ENCODE measurements around the gene DRC1.

Gene DRC1

GRCh38 chr2:26400723-26401122 lies 997 bp upstream of the DRC1 start:
- DNase-seq, result no peak

DNA sequence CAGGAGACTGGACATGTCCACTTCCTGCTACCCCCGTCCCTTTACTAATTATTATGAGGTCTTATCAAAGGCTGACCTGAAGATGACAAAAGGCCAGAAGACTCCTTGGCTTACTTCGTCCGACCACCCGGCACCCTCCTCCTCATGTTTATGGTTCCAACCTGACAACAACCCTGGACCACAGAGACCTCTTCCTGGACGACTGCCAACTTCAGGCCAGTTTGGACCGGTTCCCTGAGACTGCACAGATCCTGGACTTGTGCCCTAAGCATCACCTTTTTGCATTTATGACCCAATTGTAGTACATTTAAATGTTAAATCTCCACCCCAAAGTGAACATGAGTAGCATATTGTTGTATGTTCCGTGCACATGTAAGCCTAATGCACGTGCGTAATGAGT lies 5.8 kb downstream of the DRC1 start:
- DNase-seq, result no peak

DNA sequence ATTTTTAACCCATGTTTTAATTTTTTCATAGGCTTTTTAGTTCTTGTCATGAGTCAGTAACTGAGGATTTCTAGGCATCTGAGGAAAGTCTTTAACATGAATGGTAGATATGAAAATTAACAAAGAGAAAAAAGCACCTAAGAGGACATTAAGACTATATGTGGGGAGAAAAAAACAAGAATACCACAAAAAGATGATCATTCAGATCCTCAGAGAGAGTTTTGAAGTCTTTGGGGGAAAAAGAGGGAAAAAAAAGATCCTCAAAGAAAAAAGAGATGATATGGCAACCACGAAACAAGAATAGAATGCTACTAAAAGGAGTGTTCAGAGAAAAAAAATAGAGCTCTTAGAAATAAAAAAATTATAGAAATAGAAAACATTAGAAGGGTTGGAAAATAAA lies 8.1 kb downstream of the DRC1 start:
- no peak for DNase-seq

- DNase-seq, result no peak
These were observed 9.1 kb downstream of the DRC1 start for GRCh38 chr2:26410764-26411243.

DNA sequence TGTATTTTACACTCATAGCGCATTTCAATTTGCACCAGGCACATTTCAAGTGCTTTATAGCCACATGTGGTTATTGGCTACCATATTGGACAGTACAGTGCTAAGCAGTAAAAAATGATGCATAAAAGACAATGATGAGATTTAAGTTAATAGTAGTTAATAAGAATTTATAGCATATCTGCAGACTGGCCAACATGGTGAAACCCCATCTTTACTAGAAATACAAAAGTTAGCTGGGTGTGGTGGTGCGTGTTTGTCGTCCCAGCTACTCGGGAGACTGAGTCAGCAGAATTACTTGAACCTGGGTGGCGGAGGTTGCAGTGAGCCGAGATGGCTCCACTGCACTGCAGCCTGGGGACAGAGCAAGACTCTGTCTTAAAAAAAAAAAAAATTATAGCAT lies 9.7 kb downstream of the DRC1 start:
- DNase-seq, result no peak

DNA sequence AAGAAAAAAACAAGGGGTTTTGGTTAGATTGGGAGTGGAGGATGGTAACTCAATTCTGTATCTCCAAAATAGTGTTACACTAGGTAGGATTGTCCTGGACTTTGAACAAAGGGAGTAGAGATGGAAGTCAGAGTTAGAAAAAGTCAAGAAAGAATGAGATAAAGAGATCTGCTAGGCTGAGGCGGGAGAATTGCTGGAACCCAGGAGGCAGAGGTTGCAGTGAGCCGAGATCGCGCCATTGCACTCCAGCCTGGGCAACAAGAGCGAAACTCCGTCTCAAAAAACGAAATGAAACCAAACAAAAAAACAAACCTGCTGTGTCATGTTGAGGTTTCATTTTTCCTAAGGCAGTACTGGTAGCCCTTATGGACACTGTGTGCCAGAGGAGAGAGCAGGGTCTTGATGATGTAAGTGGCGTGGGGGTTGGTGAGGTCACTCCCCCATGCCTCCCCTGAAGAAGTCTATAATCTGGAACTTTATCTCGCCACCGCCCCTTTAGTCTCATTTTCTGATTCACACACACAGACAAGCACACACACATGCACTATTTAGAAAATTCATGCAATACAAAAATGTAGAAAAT lies 10.5 kb downstream of the DRC1 start:
- no peak for DNase-seq

DNA sequence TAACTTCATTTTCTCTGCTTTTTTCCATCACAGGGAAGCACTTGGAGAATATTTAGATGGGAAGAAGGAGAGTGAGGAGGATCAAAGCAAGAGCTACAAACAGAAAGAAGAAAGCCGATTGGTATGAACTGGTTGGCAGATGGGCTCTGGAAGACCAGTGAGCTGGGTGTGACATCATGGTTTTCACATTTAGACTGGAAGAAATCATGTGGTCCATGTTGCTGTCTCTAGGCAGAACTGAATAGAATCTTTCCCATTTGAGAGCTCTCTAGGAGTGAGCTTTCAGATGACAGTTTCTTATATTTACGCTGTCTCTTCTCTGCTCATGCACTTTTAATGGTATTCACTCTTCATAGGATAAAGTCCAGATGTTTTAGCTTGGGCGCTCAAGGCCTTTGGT lies 12.6 kb downstream of the DRC1 start:
- no peak for DNase-seq

- DNase-seq, result no peak
These were observed 20.2 kb downstream of the DRC1 start for GRCh38 chr2:26421961-26422360.

- DNase-seq, result no peak
These were observed 21.4 kb downstream of the DRC1 start for GRCh38 chr2:26422947-26423629.

DNA sequence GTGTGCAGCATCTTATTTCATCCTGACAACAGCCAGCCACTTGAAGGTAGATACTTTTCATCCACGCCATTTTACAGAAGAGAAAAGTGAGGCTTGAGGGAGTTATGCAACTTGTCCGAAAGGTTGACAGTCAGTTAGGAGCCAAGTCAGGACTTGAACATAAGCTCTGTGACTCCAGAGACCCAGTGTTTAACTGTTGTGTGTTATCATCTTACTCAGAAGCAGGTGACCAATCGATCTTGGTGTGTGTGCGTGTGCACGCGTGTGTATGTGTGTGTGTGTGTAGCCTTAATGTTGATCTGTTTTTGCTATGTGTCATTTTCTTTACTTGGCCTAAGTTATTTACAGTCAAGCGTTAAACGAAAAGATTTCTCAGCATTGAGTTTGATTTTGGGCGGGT lies 22.0 kb downstream of the DRC1 start:
- DNase-seq, result no peak

DNA sequence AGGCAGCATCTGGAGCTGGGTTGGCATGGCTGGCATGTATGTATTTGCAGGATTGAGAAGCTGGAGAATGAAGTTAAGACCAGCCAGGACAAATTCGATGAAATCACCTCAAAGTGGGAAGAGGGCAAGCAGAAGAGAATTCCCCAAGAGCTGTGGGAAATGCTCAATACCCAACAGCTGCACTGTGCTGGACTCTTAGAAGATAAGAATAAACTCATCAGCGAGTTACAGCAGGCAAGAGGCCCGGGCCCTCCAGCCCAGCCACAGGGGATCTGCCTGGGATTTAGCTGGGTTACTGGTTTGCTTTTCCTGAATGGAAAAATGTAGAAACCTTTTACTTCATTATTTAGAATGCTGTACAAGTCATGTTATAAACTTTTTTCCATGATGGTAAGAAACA lies 22.5 kb downstream of the DRC1 start:
- no peak for DNase-seq

GRCh38 chr2:26428846-26429245 lies 27.1 kb downstream of the DRC1 start:
- no peak for DNase-seq

DNA sequence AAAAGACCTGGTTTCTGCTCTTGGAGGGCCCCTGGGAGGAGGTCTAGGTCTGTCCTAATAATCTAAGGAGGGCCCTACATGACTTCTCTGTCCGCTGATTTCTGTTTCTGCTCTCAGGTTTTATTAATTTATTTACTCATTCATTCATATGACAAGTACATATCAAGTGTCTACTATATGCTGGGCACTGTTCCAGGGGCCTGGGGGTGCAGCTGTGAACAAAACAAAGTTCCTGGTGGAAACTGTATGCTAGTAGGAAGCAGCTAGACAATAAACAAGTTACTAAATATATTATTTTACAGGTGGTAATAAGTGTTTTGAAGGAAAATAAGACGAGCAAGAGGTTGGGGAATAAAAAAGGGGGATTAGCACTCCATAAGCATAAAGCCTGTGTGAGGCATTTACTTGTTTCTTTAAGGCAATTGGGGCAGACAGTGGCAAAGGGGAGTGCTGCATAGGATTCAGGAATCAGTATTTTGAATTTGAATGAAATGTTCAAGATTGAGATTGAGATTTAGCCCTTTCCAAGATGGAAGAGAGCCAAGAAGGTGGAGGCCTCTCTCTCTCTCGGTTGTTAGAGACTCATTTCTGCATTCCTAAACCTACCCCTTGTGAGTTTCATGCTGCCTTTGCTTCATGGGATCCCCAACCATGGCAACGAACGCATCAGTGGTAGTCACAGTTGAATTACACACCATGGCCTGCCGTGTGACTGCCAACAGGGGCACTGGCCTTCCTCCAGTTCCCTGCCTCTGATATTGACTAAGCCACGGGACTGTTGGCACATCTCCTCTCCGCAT lies 28.3 kb downstream of the DRC1 start:
- no peak for DNase-seq

GRCh38 chr2:26430826-26431225 lies 29.1 kb downstream of the DRC1 start:
- no peak for DNase-seq

DNA sequence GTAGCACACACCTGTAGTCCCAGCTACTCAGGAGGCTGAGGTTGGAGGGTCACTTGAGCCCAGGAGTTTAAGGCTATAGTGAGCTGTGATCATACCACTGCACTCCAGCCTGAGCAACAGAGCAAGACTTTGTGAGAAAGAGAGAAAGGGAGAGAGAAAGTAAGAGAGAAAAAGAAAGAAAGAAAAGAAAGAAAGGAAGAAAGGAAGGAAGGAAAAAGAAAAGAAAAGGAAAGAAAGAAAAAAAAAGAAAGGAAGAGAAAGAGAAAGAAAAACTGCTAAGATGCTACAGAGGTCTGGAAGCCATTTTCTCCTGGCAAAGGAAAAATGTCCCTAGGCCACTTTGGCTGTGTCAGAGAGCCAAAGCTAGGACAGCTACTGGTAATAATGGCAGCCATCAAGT lies 30.6 kb downstream of the DRC1 start:
- DNase-seq, result no peak

GRCh38 chr2:26432859-26433258 lies 31.1 kb downstream of the DRC1 start:
- DNase-seq, result no peak

DNA sequence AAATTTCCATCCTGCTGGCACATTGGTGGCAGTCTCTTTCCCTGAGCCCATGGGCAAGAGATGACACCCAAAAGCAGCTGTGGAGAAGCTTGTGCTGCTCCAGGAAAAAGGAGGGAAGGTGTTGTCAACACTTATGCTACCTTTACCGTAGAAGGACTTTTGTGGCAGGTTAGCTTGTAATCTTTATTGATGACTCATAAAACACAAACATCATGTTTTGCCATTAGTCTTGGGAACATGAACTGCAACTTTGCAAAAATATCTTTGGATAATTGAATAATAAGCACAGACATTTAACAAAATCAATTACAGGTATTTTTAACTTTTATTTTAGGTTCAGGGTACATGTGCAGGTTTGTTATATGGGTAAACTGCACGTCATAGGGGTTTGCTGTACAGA lies 33.4 kb downstream of the DRC1 start:
- DNase-seq, result no peak

DNA sequence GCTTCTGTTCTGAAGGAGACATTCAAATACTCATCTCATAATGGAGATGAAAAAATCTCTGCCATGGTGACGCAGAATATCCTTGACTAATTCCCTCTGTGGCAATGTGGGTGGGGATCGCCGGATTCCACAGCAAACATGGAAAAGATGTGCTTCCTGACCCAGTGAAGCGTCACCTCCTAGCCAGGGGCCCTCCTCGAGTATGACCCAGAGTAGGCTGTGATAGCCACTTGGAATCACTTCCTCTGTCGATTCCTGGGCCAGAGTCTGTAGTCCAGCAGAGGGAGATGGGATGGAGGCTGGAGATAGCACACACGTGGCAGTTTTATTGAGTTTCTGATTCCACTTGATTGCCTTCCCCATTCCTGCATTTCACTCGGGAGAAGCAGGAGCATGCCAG lies 36.8 kb downstream of the DRC1 start:
- DNase-seq, result no peak

DNA sequence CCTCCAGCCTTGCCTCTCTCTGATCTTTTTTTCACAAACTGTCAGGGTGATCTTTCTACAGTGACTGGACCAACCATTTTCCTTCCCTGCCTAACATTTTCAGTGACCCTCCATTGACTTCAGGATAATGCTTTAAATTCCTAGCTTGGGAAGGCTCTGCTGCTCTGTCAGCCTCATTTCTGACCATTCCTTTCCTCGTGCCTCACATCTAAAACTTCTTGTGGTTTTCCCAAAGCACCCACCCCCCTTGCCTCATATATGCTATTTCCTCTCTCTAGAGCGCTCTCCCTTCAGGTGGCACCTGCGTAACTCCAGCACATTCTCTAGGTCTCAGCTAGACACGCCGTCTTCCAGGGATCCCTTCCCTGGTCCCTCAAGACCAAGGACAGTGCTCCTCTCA lies 37.2 kb downstream of the DRC1 start:
- DNase-seq, result no peak

DNA sequence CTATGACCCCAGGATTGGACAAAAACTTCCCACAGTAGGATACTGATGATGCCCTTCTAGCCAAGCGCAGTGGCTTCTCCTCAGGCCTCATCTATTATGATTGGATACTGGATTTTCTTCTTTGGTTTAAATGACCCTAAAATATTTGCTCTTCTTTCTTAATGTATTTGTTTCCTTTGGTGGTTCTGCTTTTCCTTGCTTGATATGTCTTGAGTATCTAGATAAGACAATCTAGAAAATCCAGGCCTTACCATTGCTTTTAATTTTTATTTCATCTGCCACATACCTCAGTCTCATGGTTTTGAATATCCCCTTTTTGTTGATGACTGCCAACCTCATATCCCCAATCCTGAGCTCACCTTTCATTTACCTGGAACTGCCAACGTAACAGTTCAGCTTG lies 40.6 kb downstream of the DRC1 start:
- no peak for DNase-seq

- no peak for DNase-seq
These were observed 41.0 kb downstream of the DRC1 start for GRCh38 chr2:26442707-26443106.

- DNase-seq, result no peak
These were observed 42.5 kb downstream of the DRC1 start for GRCh38 chr2:26444236-26444635.

- no peak for DNase-seq
These were observed 46.9 kb downstream of the DRC1 start for GRCh38 chr2:26448651-26449050.
